Sigmoid colon (tissue), 7 donors: ENCODE results near the gene GFPT1. TPM values are rescaled to one million over a fixed set of nuclear protein-coding genes. Genes with fewer than 3 reads are reported as not detected.

Source experiments
- DNase-seq: peaks from one replicate; pipeline ENCODE4 v3.0.0-alpha.2; 2019
- H3K27ac ChIP-seq, 4 donors: fragments of 200-600 bp; sonication (generic); one replicate each; pipeline ENCODE4 v1.5.1; 2016 to 2019; ENCODE audit warnings: mild to moderate bottlenecking in 1 of 4
- H3K27me3 ChIP-seq, 3 donors: fragments of 200-600 bp; sonication (generic); one replicate each; pipeline ENCODE4 v1.5.1; 2019; ENCODE audit warnings: mild to moderate bottlenecking in 1 of 3
- H3K36me3 ChIP-seq, 4 donors: fragments of 200-600 bp; sonication (generic); one replicate each; pipeline ENCODE4 v1.5.1; 2016 to 2019
- H3K4me1 ChIP-seq, 4 donors: fragments of 200-600 bp; sonication (generic); one replicate each; pipeline ENCODE4 v1.5.1; 2017 to 2019
- H3K4me3 ChIP-seq, 4 donors: fragments of 200-600 bp; sonication (generic); one replicate each; pipeline ENCODE4 v1.5.1; 2017 to 2019; ENCODE audit warnings: mild to moderate bottlenecking in 2 of 4, moderate library complexity in 1 of 4
- H3K9me3 ChIP-seq, 4 donors: fragments of 200-600 bp in 3 of 4; sonication (generic) in 3 of 4; one replicate each; pipeline versions ENCODE4 v1.5.1 to v1.6.1; 2013 to 2019
- EP300 ChIP-seq, 4 donors: sonication (generic); formaldehyde crosslinking; IDR thresholded peaks; one replicate each; pipeline ENCODE4 v1.6.1; 2017; ENCODE audit warnings: antibody characterized with exemption in 4 of 4
- POLR2A ChIP-seq, 2 donors: fragments of 450-650 bp; IDR thresholded peaks; one replicate each; pipeline ENCODE4 v1.6.1; 2016; ENCODE audit warnings: antibody characterized with exemption in 2 of 2, mild to moderate bottlenecking in 2 of 2, moderate library complexity in 2 of 2
- POLR2AphosphoS5 ChIP-seq, 4 donors: sonication (generic); formaldehyde crosslinking; IDR thresholded peaks; one replicate each; pipeline ENCODE4 v1.6.1; 2017; ENCODE audit warnings: antibody characterized with exemption in 4 of 4
- WGBS, 2 donors: extraction: QIAGEN DNeasy Blood & Tissue Kit; methylation state at CpG; one replicate each; pipeline ENCODE4 v1.1.7; 2013; 5-methylcytosine and 5-hydroxymethylcytosine counted together
- intact Hi-C: fragments of 100-400 bp; cut with DNase I; formaldehyde crosslinking; loops from one replicate; pipeline ENCODE4 v1.15.1; 2023
- polyA plus RNA-seq, 3 donors: library from polyadenylated mRNA; stranded (reverse); fragments of 200-250 nt; gene quantifications; one replicate each; pipeline ENCODE4 v1.2.3, GENCODE V29; 2013
- total RNA-seq, 4 donors: library from RNA; depleted of rRNA; stranded (reverse); fragments of >200 nt; gene quantifications; one replicate each; pipeline ENCODE4 v1.1.0, GENCODE V29; 2016
- TF ChIP-seq, protein P1 (sequence below), 4 experiments: fragments of 450-650 bp in 3 of 4; fragments of 200-600 bp in 1 of 4; IDR thresholded peaks; one replicate each; pipeline ENCODE4 v1.5.1; 2016 to 2019; ENCODE audit warnings: antibody characterized with exemption in 4 of 4, mild to moderate bottlenecking in 3 of 4, moderate library complexity in 2 of 4
- donor health status: healthy with polysubstance abuse.
- donor health status: Bipolar disorder and iron deficiency.
- donor health status: healthy.

The GFPT1 gene
- total and polyA plus RNA-seq, 7 donors = 14.5 to 45.5 (median 24.4) TPM

DNA sequence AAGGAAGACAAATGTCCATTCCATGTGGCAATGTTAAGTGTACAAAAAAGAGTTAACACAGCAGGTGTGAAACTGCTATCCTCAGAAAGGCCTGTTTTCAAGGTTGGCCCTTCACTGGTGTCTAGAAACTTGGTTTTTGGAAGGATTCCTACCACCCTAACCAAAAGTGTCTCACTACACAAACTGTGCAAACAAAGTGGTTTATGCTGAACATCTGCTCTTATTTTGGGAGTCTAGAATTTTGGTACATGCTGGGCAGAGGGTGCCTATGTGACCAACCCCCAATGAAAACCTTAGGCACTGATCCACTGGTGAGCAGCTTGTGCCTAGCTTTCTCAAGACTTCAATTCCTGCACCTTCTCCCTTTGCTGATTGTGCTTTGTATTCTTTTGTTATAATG is 14.3 kb downstream of the GFPT1 start:
- H3K27me3 ChIP-seq = no peaks in the 10 kb centered on the region
- no peak overlapping the region for H3K27ac ChIP-seq
- intact Hi-C loops = no loop called here
- peaks cover 0 to 11% (median 4%) of the 10 kb centered on the region in 4 donors for H3K4me1 ChIP-seq
- no peaks in the 10 kb centered on the region for H3K9me3 ChIP-seq
- H3K4me3 ChIP-seq = no peak overlapping the region
- DNase-seq = no peak
- TF ChIP-seq POLR2AphosphoS5 (IDR thresholded peaks at IDR 0.05) (no peak), EP300 (IDR thresholded peaks at IDR 0.05) (no peak), POLR2A (IDR thresholded peaks at IDR 0.05) (no peak)
- TF ChIP-seq, protein P1, sequence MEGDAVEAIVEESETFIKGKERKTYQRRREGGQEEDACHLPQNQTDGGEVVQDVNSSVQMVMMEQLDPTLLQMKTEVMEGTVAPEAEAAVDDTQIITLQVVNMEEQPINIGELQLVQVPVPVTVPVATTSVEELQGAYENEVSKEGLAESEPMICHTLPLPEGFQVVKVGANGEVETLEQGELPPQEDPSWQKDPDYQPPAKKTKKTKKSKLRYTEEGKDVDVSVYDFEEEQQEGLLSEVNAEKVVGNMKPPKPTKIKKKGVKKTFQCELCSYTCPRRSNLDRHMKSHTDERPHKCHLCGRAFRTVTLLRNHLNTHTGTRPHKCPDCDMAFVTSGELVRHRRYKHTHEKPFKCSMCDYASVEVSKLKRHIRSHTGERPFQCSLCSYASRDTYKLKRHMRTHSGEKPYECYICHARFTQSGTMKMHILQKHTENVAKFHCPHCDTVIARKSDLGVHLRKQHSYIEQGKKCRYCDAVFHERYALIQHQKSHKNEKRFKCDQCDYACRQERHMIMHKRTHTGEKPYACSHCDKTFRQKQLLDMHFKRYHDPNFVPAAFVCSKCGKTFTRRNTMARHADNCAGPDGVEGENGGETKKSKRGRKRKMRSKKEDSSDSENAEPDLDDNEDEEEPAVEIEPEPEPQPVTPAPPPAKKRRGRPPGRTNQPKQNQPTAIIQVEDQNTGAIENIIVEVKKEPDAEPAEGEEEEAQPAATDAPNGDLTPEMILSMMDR (IDR thresholded peaks at IDR 0.05) = no peak
- H3K36me3 ChIP-seq = peaks cover 12 to 53% (median 33%) of the 10 kb centered on the region in 4 donors

DNA sequence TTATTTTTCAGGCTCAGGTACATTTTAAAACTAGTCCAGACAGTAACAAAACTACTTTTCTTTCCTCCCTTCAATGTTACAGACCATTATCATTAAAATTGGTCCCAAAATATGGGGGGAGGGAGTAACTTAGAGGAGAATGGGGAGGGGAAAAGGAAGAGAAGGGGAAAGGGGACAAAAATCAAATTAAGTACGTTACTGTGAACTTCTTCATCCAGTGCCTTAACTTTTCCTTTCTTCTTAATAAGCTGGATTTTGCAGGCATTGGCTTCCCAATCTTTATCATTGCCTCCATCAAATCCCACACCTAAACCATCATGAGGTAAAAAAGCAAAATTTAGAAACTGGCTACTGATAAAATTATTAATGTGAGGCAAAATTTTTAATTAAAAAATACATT is 17.2 kb downstream of the GFPT1 start:
- intact Hi-C loops = no loop called here
- no peak overlapping the region for H3K4me3 ChIP-seq
- TF ChIP-seq POLR2AphosphoS5 (IDR thresholded peaks at IDR 0.05) = no peak
- TF ChIP-seq, protein P1 (IDR thresholded peaks at IDR 0.05) = no peak
- TF ChIP-seq POLR2A (IDR thresholded peaks at IDR 0.05) = no peak
- TF ChIP-seq EP300 (IDR thresholded peaks at IDR 0.05) = no peak
- no peak overlapping the region for H3K27ac ChIP-seq
- peaks cover 12 to 74% (median 46%) of the 10 kb centered on the region in 4 donors for H3K36me3 ChIP-seq
- no peaks in the 10 kb centered on the region for H3K9me3 ChIP-seq
- no peaks in the 10 kb centered on the region for H3K4me1 ChIP-seq
- no peaks in the 10 kb centered on the region for H3K27me3 ChIP-seq
- WGBS, 2 donors = 88 to 98% methylated on average over 1 of the region's 1 CpG
- DNase-seq = no peak

DNA sequence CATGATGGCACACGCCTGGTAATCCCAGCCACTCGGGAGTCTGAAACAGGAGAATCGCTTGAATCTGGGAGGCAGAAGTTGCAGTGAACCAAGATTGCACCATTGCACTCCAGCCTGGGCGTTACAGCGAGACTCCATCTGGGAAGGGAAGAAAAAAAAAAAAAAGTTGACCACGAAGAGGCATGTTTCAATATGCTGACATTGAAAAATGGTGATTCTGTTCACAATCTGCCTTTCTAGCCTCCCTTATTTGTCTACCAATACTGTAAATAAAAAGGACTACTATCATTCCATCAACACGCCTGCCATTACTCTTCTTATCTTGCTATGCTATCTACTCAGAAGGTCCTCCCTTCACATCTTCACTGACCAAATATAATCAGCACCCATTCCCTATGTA is 18.4 kb downstream of the GFPT1 start:
- Histone ChIP-seq H3K36me3 (peaks cover 12 to 74% (median 47%) of the 10 kb centered on the region in 4 donors), H3K9me3 (no peaks in the 10 kb centered on the region), H3K4me3 (no peak overlapping the region), H3K27ac (no peak overlapping the region), H3K4me1 (no peaks in the 10 kb centered on the region), H3K27me3 (no peaks in the 10 kb centered on the region)
- intact Hi-C loops = no loop called here
- DNase-seq = no peak
- TF ChIP-seq POLR2AphosphoS5 (IDR thresholded peaks at IDR 0.05) (no peak), EP300 (IDR thresholded peaks at IDR 0.05) (no peak), POLR2A (IDR thresholded peaks at IDR 0.05) (no peak)
- TF ChIP-seq, protein P1 (IDR thresholded peaks at IDR 0.05) = no peak
- 96 to 97% methylated on average over 7 of the region's 7 CpGs for WGBS, 2 donors

DNA sequence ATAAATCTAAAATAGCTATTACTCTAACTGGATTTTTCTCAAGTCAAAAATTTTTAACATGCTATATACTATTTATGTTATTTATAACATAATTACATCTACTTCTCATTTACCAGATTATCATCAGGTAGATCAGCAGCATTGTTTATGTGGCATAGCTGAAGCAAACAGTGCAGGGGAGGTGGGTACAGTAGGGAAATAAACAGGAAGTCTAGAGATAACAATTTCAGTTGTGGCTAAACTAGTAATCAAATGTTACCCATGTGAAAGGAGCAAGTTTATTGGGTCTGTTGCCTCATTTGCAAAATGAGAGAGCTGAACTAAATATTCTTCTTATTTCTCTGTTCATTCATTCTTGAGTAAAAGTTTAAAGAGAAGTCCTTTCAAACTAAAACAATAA is 27.7 kb downstream of the GFPT1 start:
- Histone ChIP-seq H3K27ac (no peak overlapping the region), H3K4me1 (no peaks in the 10 kb centered on the region), H3K9me3 (no peaks in the 10 kb centered on the region), H3K4me3 (no peak overlapping the region), H3K36me3 (peaks cover 0 to 94% (median 53%) of the 10 kb centered on the region in 4 donors), H3K27me3 (no peaks in the 10 kb centered on the region)
- no peak for DNase-seq
- intact Hi-C loops = no loop called here
- TF ChIP-seq EP300 (IDR thresholded peaks at IDR 0.05) = no peak
- TF ChIP-seq, protein P1 (IDR thresholded peaks at IDR 0.05) = no peak
- no peak for TF ChIP-seq POLR2A (IDR thresholded peaks at IDR 0.05)
- no peak for TF ChIP-seq POLR2AphosphoS5 (IDR thresholded peaks at IDR 0.05)

DNA sequence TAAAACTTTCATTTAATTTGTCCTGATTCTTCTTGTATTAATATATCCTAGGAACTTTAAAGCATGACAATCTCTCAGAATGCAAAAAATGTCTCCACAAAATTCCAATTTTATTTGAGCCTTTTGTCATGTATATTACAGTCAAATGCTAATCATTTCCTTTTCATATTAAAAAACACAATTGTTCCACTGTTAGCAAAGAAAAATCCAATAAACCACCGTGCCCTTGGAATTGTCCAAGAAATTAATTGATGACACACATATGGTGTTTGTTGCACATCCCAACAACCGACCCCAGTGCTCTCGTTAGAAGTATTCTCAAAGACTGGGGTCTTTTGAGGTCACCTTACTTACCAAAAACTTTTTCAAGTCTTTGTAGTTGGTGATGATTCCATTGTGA is 28.1 kb downstream of the GFPT1 start:
- Histone ChIP-seq H3K4me3 (no peak overlapping the region), H3K27ac (no peak overlapping the region), H3K9me3 (no peaks in the 10 kb centered on the region), H3K4me1 (no peaks in the 10 kb centered on the region), H3K36me3 (peaks cover 0 to 99% (median 55%) of the 10 kb centered on the region in 4 donors), H3K27me3 (no peaks in the 10 kb centered on the region)
- WGBS, 2 donors = 77 to 81% methylated on average over 3 of the region's 3 CpGs
- no peak for TF ChIP-seq POLR2AphosphoS5 (IDR thresholded peaks at IDR 0.05)
- TF ChIP-seq, protein P1 (IDR thresholded peaks at IDR 0.05) = no peak
- no peak for TF ChIP-seq EP300 (IDR thresholded peaks at IDR 0.05)
- TF ChIP-seq POLR2A (IDR thresholded peaks at IDR 0.05) = no peak
- intact Hi-C loops = no loop called here
- no peak for DNase-seq
